Small intestine (tissue), 7 donors: Measurements from ENCODE around the gene IL22RA1. TPM values are rescaled to one million over a fixed set of nuclear protein-coding genes. Genes with fewer than 3 reads are reported as not detected.

Experiments used
- DNase-seq, 2 donors: peaks; one replicate each; pipeline versions ENCODE4 v3.0.0 to v3.0.0-alpha.2; 2013
- FAIRE-seq: peaks from 2 replicates; lab custom pipeline; 2012; peaks lifted over from hg19 to GRCh38; lab: Jason Lieb, UNC
- H3K27ac ChIP-seq, 3 donors: one replicate each; pipeline ENCODE4 v1.5.1; 2013; ENCODE audit warnings: low read length in 2 of 3, mild to moderate bottlenecking in 2 of 3, control low read depth in 1 of 3, inconsistent platforms in 1 of 3, low read depth in 1 of 3, moderate library complexity in 1 of 3
- H3K27me3 ChIP-seq, 3 donors: one replicate each; pipeline ENCODE4 v1.6.1; 2013; ENCODE audit warnings: low read length in 3 of 3, inconsistent platforms in 1 of 3; ENCODE audit not compliant: control insufficient read depth in 3 of 3, insufficient read depth in 3 of 3
- H3K36me3 ChIP-seq, 3 donors: one replicate each; pipeline ENCODE4 v1.6.1; 2013; ENCODE audit warnings: low read length in 3 of 3, inconsistent platforms in 1 of 3, low read depth in 1 of 3, mild to moderate bottlenecking in 1 of 3, moderate library complexity in 1 of 3; ENCODE audit not compliant: control insufficient read depth in 3 of 3, insufficient read depth in 2 of 3
- H3K4me1 ChIP-seq, 3 donors: one replicate each; pipeline ENCODE4 v1.6.1; 2013; ENCODE audit warnings: low read length in 2 of 3, inconsistent platforms in 1 of 3, low read depth in 1 of 3, mild to moderate bottlenecking in 1 of 3, moderate library complexity in 1 of 3; ENCODE audit not compliant: control insufficient read depth in 3 of 3, insufficient read depth in 2 of 3
- H3K4me3 ChIP-seq, 3 donors: one replicate each; pipeline ENCODE4 v1.5.1; 2013; ENCODE audit warnings: low read length in 3 of 3, control low read depth in 1 of 3, inconsistent platforms in 1 of 3, low read depth in 1 of 3, mild to moderate bottlenecking in 1 of 3, moderate library complexity in 1 of 3
- H3K9me3 ChIP-seq, 2 donors: one replicate each; pipeline ENCODE4 v1.6.1; 2013; ENCODE audit warnings: low read depth in 1 of 2, low read length in 1 of 2; ENCODE audit not compliant: control insufficient read depth in 2 of 2, insufficient read depth in 1 of 2
- WGBS, 3 donors: extraction: QIAGEN DNeasy Blood & Tissue Kit; methylation state at CpG; one replicate each; pipeline ENCODE4 v1.1.7; 2013; 5-methylcytosine and 5-hydroxymethylcytosine counted together
- polyA plus RNA-seq, 4 donors: library from polyadenylated mRNA; stranded (reverse) in 3 of 4; unstranded in 1 of 4; fragments of 200-250 nt in 3 of 4; fragments of 120-200 nt in 1 of 4; gene quantifications; one replicate each; pipeline versions ENCODE4 v1.2.1 to v1.2.3, GENCODE V29; 2013
- donor health status: healthy with polysubstance abuse.
- donor health status: control.
- donor health status: control.
- donor health status: Bipolar disorder and iron deficiency.
- donor health status: healthy.

IL22RA1 gene
- polyA plus RNA-seq, 4 donors, result 16.3 to 131 (median 25.2) TPM

GRCh38 chr1:24140741-24141181 lies 2.2 kb downstream of the IL22RA1 start:
- no peaks in the 10 kb centered on the region for H3K27me3 ChIP-seq
- peak overlapping the region in 1 of 3 donors; percentile 97 for H3K27ac ChIP-seq
- H3K4me1 ChIP-seq, result peaks cover 0 to 27% (median 0%) of the 10 kb centered on the region in 3 donors
- DNase-seq, result no peak
- no peak for FAIRE-seq
- no peaks in the 10 kb centered on the region for H3K9me3 ChIP-seq
- H3K36me3 ChIP-seq, result peaks cover 0 to 51% (median 3%) of the 10 kb centered on the region in 3 donors
- 87 to 91% (median 90%) methylated on average over 17 of the region's 17 CpGs for WGBS, 3 donors
- H3K4me3 ChIP-seq, result peak overlapping the region in 2 of 3 donors; percentile 67 to 82

DNA sequence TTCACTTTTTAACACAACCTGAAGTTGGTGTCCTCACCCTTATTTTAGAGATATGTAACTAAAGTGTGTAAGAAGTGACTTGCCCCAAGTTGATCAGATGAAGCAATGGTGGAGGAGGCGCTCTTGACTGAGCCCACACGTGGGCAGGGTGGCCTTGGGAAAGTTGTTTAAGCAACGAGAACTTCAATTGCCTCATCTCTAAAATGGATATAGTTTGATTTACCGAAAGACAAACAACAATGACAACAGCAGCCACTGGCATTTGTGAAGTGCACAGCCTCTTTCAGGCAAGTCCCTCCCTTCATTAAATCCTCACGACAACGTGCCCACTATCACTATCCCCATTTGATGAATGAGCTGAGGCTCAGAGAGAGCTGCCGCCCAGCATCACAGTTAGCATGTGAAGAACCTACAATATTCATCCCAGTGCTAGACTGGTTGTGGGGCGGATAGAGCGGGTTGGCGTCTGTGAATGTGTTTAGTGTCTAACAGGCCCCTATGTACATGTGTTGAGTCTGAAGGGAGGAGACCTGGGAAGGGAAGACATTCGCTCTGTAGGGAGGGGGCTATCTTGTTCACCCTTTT lies 3.0 kb downstream of the IL22RA1 start:
- Histone ChIP-seq H3K27ac (no peak overlapping the region), H3K4me3 (peak overlapping the region in 1 of 3 donors; percentile 82), H3K27me3 (no peaks in the 10 kb centered on the region), H3K36me3 (peaks cover 0 to 52% (median 3%) of the 10 kb centered on the region in 3 donors), H3K4me1 (peaks cover 0 to 27% (median 0%) of the 10 kb centered on the region in 3 donors), H3K9me3 (no peaks in the 10 kb centered on the region)
- DNase-seq, result no peak
- FAIRE-seq, result no peak
- 87 to 88% (median 88%) methylated on average over 11 of the region's 11 CpGs for WGBS, 3 donors

GRCh38 chr1:24139222-24139489 lies 3.8 kb downstream of the IL22RA1 start:
- FAIRE-seq (no peak), DNase-seq (no peak)
- no peaks in the 10 kb centered on the region for H3K27me3 ChIP-seq
- H3K4me1 ChIP-seq, result peaks cover 0 to 21% (median 0%) of the 10 kb centered on the region in 3 donors
- WGBS, 3 donors, result 69 to 83% (median 76%) methylated on average over 2 of the region's 2 CpGs
- H3K27ac ChIP-seq, result no peak overlapping the region
- H3K36me3 ChIP-seq, result peaks cover 0 to 57% (median 6%) of the 10 kb centered on the region in 3 donors
- no peak overlapping the region for H3K4me3 ChIP-seq
- no peaks in the 10 kb centered on the region for H3K9me3 ChIP-seq

GRCh38 chr1:24138476-24139221 lies 4.3 kb downstream of the IL22RA1 start:
- peaks cover 0 to 16% (median 0%) of the 10 kb centered on the region in 3 donors for H3K4me1 ChIP-seq
- no peak overlapping the region for H3K27ac ChIP-seq
- H3K36me3 ChIP-seq, result peaks cover 0 to 60% (median 7%) of the 10 kb centered on the region in 3 donors
- H3K9me3 ChIP-seq, result no peaks in the 10 kb centered on the region
- DNase-seq (no peak), FAIRE-seq (no peak)
- H3K27me3 ChIP-seq, result no peaks in the 10 kb centered on the region
- no peak overlapping the region for H3K4me3 ChIP-seq
- WGBS, 3 donors, result 68 to 74% (median 73%) methylated on average over 13 of the region's 13 CpGs

DNA sequence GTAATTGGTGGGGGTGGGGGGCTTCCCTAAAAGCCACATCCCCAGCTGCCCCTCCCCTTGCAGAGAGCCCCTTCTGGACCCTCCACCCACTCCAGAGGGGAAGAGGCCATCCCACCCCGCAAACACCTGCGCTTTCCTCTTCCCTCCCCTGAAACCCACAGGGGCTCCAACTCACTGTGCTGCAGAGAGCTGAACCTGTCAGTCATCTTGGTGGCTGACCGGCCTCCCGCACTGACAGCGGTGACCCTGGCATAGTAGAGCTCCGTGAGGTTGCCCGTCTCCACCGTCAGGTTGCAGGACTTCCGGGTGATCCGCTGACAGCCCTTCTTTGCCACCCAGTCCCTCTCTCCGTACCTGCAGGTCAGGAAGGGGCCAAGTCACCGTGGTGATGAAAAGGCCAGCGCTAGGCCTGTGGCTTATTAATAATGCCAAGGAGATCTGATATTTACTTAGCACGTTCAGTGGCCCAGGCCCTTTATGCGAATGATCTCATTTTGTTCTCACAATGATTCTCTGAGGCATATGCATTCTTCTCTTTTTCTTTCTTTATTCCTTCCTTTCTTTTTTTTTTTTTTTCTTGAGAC lies 5.9 kb downstream of the IL22RA1 start:
- WGBS, 3 donors, result 77 to 93% (median 86%) methylated on average over 15 of the region's 15 CpGs
- H3K27ac ChIP-seq, result no peak overlapping the region
- H3K36me3 ChIP-seq, result peaks cover 0 to 67% (median 10%) of the 10 kb centered on the region in 3 donors
- FAIRE-seq (no peak), DNase-seq (no peak)
- H3K4me1 ChIP-seq, result peaks cover 0 to 13% (median 0%) of the 10 kb centered on the region in 3 donors
- no peaks in the 10 kb centered on the region for H3K9me3 ChIP-seq
- no peaks in the 10 kb centered on the region for H3K27me3 ChIP-seq
- H3K4me3 ChIP-seq, result no peak overlapping the region

- H3K36me3 ChIP-seq, result peaks cover 2 to 62% (median 16%) of the 10 kb centered on the region in 3 donors
- no peak for FAIRE-seq
- H3K9me3 ChIP-seq, result peaks cover 0 to 7% of the 10 kb centered on the region in 2 donors
- no peak overlapping the region for H3K27ac ChIP-seq
- no peak for DNase-seq
- WGBS, 3 donors, result 82 to 90% (median 84%) methylated on average over 3 of the region's 3 CpGs
- H3K4me3 ChIP-seq, result no peak overlapping the region
- no peaks in the 10 kb centered on the region for H3K4me1 ChIP-seq
- no peaks in the 10 kb centered on the region for H3K27me3 ChIP-seq
Observed at GRCh38 chr1:24134376-24134775, 8.6 kb downstream of the IL22RA1 start.

DNA sequence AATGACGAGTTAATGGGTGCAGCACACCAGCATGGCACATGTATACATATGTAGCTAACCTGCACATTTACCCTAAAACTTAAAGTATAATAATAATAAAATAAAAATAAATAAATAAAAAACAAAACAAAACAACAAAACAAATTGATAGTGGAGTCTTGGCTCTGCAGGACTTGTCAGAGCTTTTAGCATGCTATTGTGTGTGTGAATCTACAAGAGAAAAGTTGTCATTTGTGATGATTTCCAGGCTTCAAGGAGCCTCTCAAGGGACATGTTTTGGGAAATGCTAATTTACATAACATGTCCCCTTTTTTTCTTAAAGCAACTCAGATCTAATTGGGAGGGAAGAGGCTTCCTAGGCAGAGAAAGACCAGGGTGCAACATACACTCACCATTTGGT lies 9.1 kb downstream of the IL22RA1 start:
- H3K27me3 ChIP-seq, result no peaks in the 10 kb centered on the region
- peaks cover 2 to 67% (median 16%) of the 10 kb centered on the region in 3 donors for H3K36me3 ChIP-seq
- H3K4me3 ChIP-seq, result no peak overlapping the region
- no peaks in the 10 kb centered on the region for H3K4me1 ChIP-seq
- H3K9me3 ChIP-seq, result peaks cover 0 to 7% of the 10 kb centered on the region in 2 donors
- WGBS, 3 donors, result 80 to 93% (median 91%) methylated on average over 1 of the region's 1 CpG
- no peak for FAIRE-seq
- DNase-seq, result no peak
- no peak overlapping the region for H3K27ac ChIP-seq

- WGBS, 3 donors, result 81 to 85% (median 81%) methylated on average over 3 of the region's 3 CpGs
- no peak for DNase-seq
- FAIRE-seq, result no peak
- H3K4me1 ChIP-seq, result no peaks in the 10 kb centered on the region
- H3K36me3 ChIP-seq, result peaks cover 5 to 64% (median 28%) of the 10 kb centered on the region in 3 donors
- H3K27ac ChIP-seq, result no peak overlapping the region
- peaks cover 0 to 7% of the 10 kb centered on the region in 2 donors for H3K9me3 ChIP-seq
- no peak overlapping the region for H3K4me3 ChIP-seq
- no peaks in the 10 kb centered on the region for H3K27me3 ChIP-seq
Observed at GRCh38 chr1:24130385-24130784, 12.6 kb downstream of the IL22RA1 start.
